Activated CD4-positive, alpha-beta T cell treated with anti-CD3 and anti-CD28 coated beads, Interleukin-2, amount 50 U/mL, for 16 hours (primary cell): ENCODE results near the gene UTP11.

Source experiments
- DNase-seq: peaks from one replicate; pipeline ENCODE4 v3.0.0-alpha.2; 2020

The UTP11 gene

DNA sequence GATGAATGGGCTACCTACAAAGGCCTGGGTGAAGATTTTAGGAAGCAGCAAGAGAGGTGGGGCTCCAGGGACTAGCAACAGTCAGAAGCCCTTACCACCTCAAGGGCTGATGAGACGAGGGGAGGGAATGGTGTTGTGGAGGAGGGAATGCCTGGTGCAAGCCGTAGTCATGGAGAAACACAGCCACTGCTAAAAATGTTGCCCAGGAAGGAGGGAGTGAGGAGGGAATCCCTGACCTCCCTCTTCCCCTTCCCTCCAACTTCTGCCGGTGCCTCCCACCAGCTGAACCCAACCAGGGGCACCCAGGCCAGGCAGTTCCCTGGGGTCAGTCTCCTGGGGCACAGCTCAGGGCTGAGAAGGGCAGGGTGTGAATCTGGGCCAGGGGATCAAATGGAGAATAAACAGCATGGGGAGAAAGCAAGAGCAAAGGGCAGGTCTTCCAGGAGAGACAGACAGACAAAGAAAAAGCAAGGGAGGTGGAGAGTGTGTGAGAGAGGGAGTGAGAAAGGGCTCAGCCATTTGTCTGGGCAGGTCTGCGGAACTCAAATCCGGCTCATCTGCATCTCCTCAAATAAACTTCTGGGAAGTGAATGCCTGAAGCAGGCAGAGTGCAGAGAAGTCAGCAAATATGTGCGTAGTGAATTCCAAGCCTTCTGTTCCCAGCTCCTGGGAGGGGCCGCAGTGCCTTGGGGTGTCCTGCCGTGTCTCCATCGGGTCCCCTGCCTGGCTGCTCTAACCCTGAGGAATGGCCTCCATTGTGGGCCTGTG lies 61.2 kb downstream of the UTP11 start:
- no peak for DNase-seq

- no peak for DNase-seq
Observed at GRCh38 chr1:38074302-38074677, 61.8 kb downstream of the UTP11 start.
